Loucy (cell line): Measurements from ENCODE around the gene NCOA1.

Experiments used
- H2AFZ ChIP-seq: fragments of 200-600 bp; sonication (generic); 2 replicates; pipeline ENCODE4 v1.6.0; 2016; ENCODE audit warnings: antibody characterized with exemption, mild to moderate bottlenecking, low read length, moderate library complexity
- H3F3A ChIP-seq: fragments of 200-600 bp; 2 replicates; pipeline ENCODE4 v1.6.0; 2016; ENCODE audit warnings: antibody characterized with exemption, low read depth, mild to moderate bottlenecking
- H3K27me3 ChIP-seq: fragments of 200-600 bp; sonication (generic); 2 replicates; pipeline ENCODE4 v1.6.1; 2014; ENCODE audit warnings: low read length, mild to moderate bottlenecking; ENCODE audit not compliant: insufficient read depth, poor library complexity, severe bottlenecking
- H3K36me3 ChIP-seq: fragments of 200-600 bp; sonication (generic); 2 replicates; pipeline ENCODE4 v1.6.1; 2016; ENCODE audit warnings: low read length; ENCODE audit not compliant: insufficient read depth
- H3K4me1 ChIP-seq: fragments of 200-600 bp; sonication (generic); 2 replicates; pipeline ENCODE4 v1.5.1; 2014; ENCODE audit warnings: low read length, mild to moderate bottlenecking; ENCODE audit not compliant: insufficient read depth, poor library complexity, severe bottlenecking
- H3K4me2 ChIP-seq: fragments of 200-600 bp; sonication (generic); 2 replicates; pipeline ENCODE4 v1.6.0; 2014; ENCODE audit warnings: antibody characterized with exemption, low read length, low read depth, mild to moderate bottlenecking; ENCODE audit not compliant: poor library complexity, severe bottlenecking
- H3K4me3 ChIP-seq: fragments of 200-600 bp; sonication (generic); 2 replicates; pipeline ENCODE4 v1.5.1; 2014; ENCODE audit warnings: low read length, mild to moderate bottlenecking, mixed read lengths; ENCODE audit not compliant: poor library complexity, severe bottlenecking
- H3K79me2 ChIP-seq: fragments of 200-600 bp; sonication (generic); 2 replicates; pipeline ENCODE4 v1.6.1; 2014; ENCODE audit warnings: low read length; ENCODE audit not compliant: insufficient read depth
- H3K9ac ChIP-seq: fragments of 200-600 bp; sonication (generic); 2 replicates; pipeline ENCODE4 v1.6.0; 2014; ENCODE audit warnings: mild to moderate bottlenecking, low read depth, low read length, moderate library complexity; ENCODE audit not compliant: poor library complexity, severe bottlenecking
- H3K9me2 ChIP-seq: fragments of 200-600 bp; sonication (generic); replicated peaks from 2 replicates; pipeline ENCODE4 v1.6.1; 2016; ENCODE audit warnings: low read depth, low read length, mixed read lengths
- H3K9me3 ChIP-seq: fragments of 200-600 bp; sonication (generic); 2 replicates; pipeline ENCODE4 v1.6.1; 2014; ENCODE audit warnings: mild to moderate bottlenecking, antibody characterized with exemption, low read length, low read depth; ENCODE audit not compliant: insufficient read depth
- H4K20me1 ChIP-seq: fragments of 200-600 bp; sonication (generic); 2 replicates; pipeline ENCODE4 v1.6.0; 2014; ENCODE audit warnings: antibody characterized with exemption, low read length, mild to moderate bottlenecking; ENCODE audit not compliant: insufficient read depth, poor library complexity, severe bottlenecking
- CTCF ChIP-seq: fragments of 200-600 bp; sonication (generic); conservative IDR thresholded peaks from 2 replicates; pipeline ENCODE4 v1.5.1; 2014; ENCODE audit warnings: mild to moderate bottlenecking, antibody characterized with exemption, low read length
- EZH2phosphoT487 ChIP-seq: fragments of 200-600 bp; IDR thresholded peaks from 2 replicates; pipeline ENCODE4 v1.6.1; 2018; ENCODE audit warnings: antibody characterized with exemption, mild to moderate bottlenecking, moderate library complexity, borderline replicate concordance

The NCOA1 gene

GRCh38 chr2:24763843-24764242 lies 272.8 kb downstream of the NCOA1 start:
- no peak for TF ChIP-seq EZH2phosphoT487
- TF ChIP-seq CTCF, result no peak

GRCh38 chr2:24766609-24767008 lies 275.6 kb downstream of the NCOA1 start:
- TF ChIP-seq CTCF (no peak), EZH2phosphoT487 (no peak)
- H3K79me2 ChIP-seq, result no peaks in the 10 kb centered on the region
- no peaks in the 10 kb centered on the region for H3F3A ChIP-seq
- H3K4me3 ChIP-seq, result no peak overlapping the region
- H3K9ac ChIP-seq, result no peak overlapping the region
- H3K4me2 ChIP-seq, result no peak overlapping the region
- peaks cover 4% of the 10 kb centered on the region for H3K4me1 ChIP-seq
- no peaks in the 10 kb centered on the region for H3K27me3 ChIP-seq
- no peaks in the 10 kb centered on the region for H3K9me2 ChIP-seq
- no peaks in the 10 kb centered on the region for H4K20me1 ChIP-seq
- H3K36me3 ChIP-seq, result peaks cover 46% of the 10 kb centered on the region
- H3K9me3 ChIP-seq, result no peaks in the 10 kb centered on the region
- no peak overlapping the region for H2AFZ ChIP-seq

More at GRCh38 chr2:24763843-24764242, 272.8 kb downstream of the NCOA1 start:
- Histone ChIP-seq H3K4me3 (no peak overlapping the region), H3K79me2 (no peaks in the 10 kb centered on the region), H3K9ac (no peak overlapping the region), H3F3A (no peaks in the 10 kb centered on the region), H3K27me3 (no peaks in the 10 kb centered on the region), H3K4me1 (peaks cover 4% of the 10 kb centered on the region), H3K9me3 (no peaks in the 10 kb centered on the region), H3K9me2 (no peaks in the 10 kb centered on the region), H3K4me2 (no peak overlapping the region), H2AFZ (no peak overlapping the region), H4K20me1 (no peaks in the 10 kb centered on the region), H3K36me3 (peaks cover 50% of the 10 kb centered on the region; the same call in 1 of the 2 replicates)

GRCh38 chr2:24768013-24768412 lies 277.0 kb downstream of the NCOA1 start:
- Histone ChIP-seq H3K4me3 (no peak overlapping the region), H3K79me2 (no peaks in the 10 kb centered on the region), H3K36me3 (peaks cover 33% of the 10 kb centered on the region), H3K9ac (no peak overlapping the region), H4K20me1 (no peaks in the 10 kb centered on the region), H2AFZ (no peak overlapping the region), H3F3A (no peaks in the 10 kb centered on the region), H3K27me3 (no peaks in the 10 kb centered on the region), H3K9me3 (no peaks in the 10 kb centered on the region), H3K4me1 (peaks cover 4% of the 10 kb centered on the region), H3K9me2 (no peaks in the 10 kb centered on the region), H3K4me2 (no peak overlapping the region)
- no peak for TF ChIP-seq EZH2phosphoT487
- TF ChIP-seq CTCF, result no peak
